Spleen (tissue), 7 donors: ENCODE measurements around the gene PIK3R6.

Source experiments
- POLR2A ChIP-seq, 3 donors: fragments of 450-650 bp; IDR thresholded peaks; one replicate each; pipeline ENCODE4 v1.5.1; 2017; ENCODE audit warnings: antibody characterized with exemption in 3 of 3, mild to moderate bottlenecking in 1 of 3
- TF ChIP-seq, protein P1 (sequence below), 11 experiments: fragments of 200-600 bp in 7 of 11; fragments of 450-650 bp in 4 of 11; sonication (generic) in 4 of 11; IDR thresholded peaks in 8 of 11; conservative IDR thresholded peaks in 3 of 11; 1 replicate in 7 of 11; 2 replicates in 4 of 11; pipeline versions ENCODE4 v1.4.0 to v1.8.0; 2016 to 2021; ENCODE audit warnings: antibody characterized with exemption in 11 of 11, inconsistent platforms in 4 of 11, mild to moderate bottlenecking in 1 of 11
- donor health status: DM: no; HTN: no; CAD: no; lungs with moderate emphysema.
- donor health status: DM: no; HTN: no; CAD: no.
- donor health status: DM: no; HTN: no; CAD: no.

GRCh38 chr17:8782176-8782575 lies 85.3 kb downstream of the PIK3R6 start:
- TF ChIP-seq, protein P1, sequence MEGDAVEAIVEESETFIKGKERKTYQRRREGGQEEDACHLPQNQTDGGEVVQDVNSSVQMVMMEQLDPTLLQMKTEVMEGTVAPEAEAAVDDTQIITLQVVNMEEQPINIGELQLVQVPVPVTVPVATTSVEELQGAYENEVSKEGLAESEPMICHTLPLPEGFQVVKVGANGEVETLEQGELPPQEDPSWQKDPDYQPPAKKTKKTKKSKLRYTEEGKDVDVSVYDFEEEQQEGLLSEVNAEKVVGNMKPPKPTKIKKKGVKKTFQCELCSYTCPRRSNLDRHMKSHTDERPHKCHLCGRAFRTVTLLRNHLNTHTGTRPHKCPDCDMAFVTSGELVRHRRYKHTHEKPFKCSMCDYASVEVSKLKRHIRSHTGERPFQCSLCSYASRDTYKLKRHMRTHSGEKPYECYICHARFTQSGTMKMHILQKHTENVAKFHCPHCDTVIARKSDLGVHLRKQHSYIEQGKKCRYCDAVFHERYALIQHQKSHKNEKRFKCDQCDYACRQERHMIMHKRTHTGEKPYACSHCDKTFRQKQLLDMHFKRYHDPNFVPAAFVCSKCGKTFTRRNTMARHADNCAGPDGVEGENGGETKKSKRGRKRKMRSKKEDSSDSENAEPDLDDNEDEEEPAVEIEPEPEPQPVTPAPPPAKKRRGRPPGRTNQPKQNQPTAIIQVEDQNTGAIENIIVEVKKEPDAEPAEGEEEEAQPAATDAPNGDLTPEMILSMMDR (IDR thresholded peaks at IDR 0.05 in 8 of 11, conservative IDR thresholded peaks at IDR 0.05 in 3 of 11): no peak
- no peak for TF ChIP-seq POLR2A (IDR thresholded peaks at IDR 0.05)
